Measurements from ENCODE around the gene PLCD4. TPM values are rescaled to one million over a fixed set of nuclear protein-coding genes. Genes with fewer than 3 reads are reported as not detected.

The PLCD4 gene
- total RNA-seq, 1 donor from 2014 or later: 90.2 TPM

DNA sequence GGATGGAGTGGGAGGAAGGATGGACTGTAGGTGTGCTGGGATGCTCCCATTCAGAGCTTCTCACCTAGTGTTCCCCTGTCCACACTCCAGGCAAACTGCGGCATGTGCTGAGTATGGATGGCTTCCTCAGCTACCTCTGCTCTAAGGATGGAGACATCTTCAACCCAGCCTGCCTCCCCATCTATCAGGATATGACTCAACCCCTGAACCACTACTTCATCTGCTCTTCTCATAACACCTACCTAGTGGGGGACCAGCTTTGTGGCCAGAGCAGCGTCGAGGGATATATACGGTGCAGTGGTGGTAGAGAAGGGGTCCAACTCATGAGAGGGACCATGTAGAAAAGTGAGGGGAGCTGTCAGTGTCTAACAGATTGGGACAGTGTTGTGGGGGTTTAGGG, 20.2 kb downstream of the PLCD4 start:
- Mint-ChIP-seq H3K4me1 (ENCODE audit: unreplicated experiment) (peaks cover 39% of the 10 kb centered on the region), H3K36me3 (ENCODE audit: low read depth, unreplicated experiment) (peaks cover 32% of the 10 kb centered on the region), H3K27ac (ENCODE audit: unreplicated experiment) (no peak overlapping the region), H3K9me3 (ENCODE audit: unreplicated experiment) (no peaks in the 10 kb centered on the region), H3K27me3 (ENCODE audit: unreplicated experiment) (peaks cover 12% of the 10 kb centered on the region), H3K4me3 (ENCODE audit: unreplicated experiment) (no peak overlapping the region)
- no peak for DNase-seq (ENCODE audit: low spot score)
- TF ChIP-seq, protein P1, sequence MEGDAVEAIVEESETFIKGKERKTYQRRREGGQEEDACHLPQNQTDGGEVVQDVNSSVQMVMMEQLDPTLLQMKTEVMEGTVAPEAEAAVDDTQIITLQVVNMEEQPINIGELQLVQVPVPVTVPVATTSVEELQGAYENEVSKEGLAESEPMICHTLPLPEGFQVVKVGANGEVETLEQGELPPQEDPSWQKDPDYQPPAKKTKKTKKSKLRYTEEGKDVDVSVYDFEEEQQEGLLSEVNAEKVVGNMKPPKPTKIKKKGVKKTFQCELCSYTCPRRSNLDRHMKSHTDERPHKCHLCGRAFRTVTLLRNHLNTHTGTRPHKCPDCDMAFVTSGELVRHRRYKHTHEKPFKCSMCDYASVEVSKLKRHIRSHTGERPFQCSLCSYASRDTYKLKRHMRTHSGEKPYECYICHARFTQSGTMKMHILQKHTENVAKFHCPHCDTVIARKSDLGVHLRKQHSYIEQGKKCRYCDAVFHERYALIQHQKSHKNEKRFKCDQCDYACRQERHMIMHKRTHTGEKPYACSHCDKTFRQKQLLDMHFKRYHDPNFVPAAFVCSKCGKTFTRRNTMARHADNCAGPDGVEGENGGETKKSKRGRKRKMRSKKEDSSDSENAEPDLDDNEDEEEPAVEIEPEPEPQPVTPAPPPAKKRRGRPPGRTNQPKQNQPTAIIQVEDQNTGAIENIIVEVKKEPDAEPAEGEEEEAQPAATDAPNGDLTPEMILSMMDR (IDR thresholded peaks at IDR 0.05; ENCODE audit: unreplicated experiment): no peak

DNA sequence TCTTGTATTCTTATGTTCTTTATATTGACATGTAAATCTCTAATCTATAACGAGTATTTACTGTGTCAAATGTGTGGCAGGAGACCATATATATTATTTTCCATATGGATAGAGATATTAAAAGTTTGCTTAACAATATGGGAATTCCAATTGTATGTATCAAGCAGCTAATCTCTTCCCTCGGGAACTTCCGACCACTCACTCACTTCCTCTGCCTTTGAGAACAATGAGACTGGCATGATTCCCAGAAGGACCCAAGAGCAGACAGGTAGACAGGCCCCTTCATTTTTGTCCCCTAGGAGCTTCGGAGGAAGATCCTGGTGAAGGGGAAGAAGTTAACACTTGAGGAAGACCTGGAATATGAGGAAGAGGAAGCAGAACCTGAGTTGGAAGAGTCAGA, 24.1 kb downstream of the PLCD4 start:
- TF ChIP-seq, protein P1 (IDR thresholded peaks at IDR 0.05; ENCODE audit: unreplicated experiment): no peak
- Mint-ChIP-seq H3K4me1 (ENCODE audit: unreplicated experiment) (peaks cover 49% of the 10 kb centered on the region), H3K9me3 (ENCODE audit: unreplicated experiment) (no peaks in the 10 kb centered on the region), H3K4me3 (ENCODE audit: unreplicated experiment) (peak overlapping the region; percentile 56), H3K27ac (ENCODE audit: unreplicated experiment) (peak overlapping the region; percentile 94), H3K36me3 (ENCODE audit: low read depth, unreplicated experiment) (peaks cover 51% of the 10 kb centered on the region), H3K27me3 (ENCODE audit: unreplicated experiment) (peaks cover 10% of the 10 kb centered on the region)
- DNase-seq (ENCODE audit: low spot score): no peak

DNA sequence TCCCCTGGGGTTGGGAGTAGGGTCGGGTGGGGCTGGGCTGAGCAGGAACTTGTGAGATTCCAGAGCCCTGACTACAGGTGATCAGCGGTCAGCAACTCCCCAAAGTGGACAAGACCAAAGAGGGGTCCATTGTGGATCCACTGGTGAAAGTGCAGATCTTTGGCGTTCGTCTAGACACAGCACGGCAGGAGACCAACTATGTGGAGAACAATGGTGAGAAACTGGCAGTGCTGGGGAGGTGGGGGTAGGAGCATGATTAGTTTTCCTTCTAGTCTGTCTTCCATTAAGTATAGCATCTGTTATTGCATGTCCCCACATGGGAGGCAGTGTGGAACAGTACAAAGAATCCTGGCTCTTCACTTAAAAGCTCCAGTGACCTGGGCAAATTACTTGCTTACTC, 28.0 kb downstream of the PLCD4 start:
- peaks cover 69% of the 10 kb centered on the region for H3K36me3 Mint-ChIP-seq (ENCODE audit: low read depth, unreplicated experiment)
- no peaks in the 10 kb centered on the region for H3K9me3 Mint-ChIP-seq (ENCODE audit: unreplicated experiment)
- H3K4me1 Mint-ChIP-seq (ENCODE audit: unreplicated experiment): peaks cover 44% of the 10 kb centered on the region
- peak overlapping the region; percentile 16 for H3K27ac Mint-ChIP-seq (ENCODE audit: unreplicated experiment)
- no peak for DNase-seq (ENCODE audit: low spot score)
- H3K4me3 Mint-ChIP-seq (ENCODE audit: unreplicated experiment): peak overlapping the region; percentile 32
- TF ChIP-seq, protein P1 (IDR thresholded peaks at IDR 0.05; ENCODE audit: unreplicated experiment): no peak
- H3K27me3 Mint-ChIP-seq (ENCODE audit: unreplicated experiment): peaks cover 6% of the 10 kb centered on the region

DNA sequence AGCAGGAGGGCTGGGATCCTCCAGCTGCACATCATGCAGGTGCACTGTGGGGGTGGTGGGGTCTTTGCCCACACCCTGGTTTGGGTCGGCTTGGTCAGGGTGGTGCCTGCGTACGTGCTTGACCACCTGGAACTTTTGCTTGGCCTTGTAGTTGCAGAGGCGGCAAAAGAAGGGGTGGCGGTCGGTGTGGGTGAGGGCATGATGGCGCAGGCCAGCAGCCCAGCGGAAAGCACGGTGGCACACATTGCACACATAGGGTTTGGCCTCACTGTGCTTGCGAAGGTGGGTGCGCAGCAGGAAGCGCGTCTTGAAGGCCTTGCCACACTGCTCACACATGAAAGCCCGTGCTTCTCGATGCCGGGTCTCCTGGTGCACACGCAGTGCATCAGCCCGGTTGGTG, 30.7 kb downstream of the PLCD4 start:
- no peak overlapping the region for H3K4me3 Mint-ChIP-seq (ENCODE audit: unreplicated experiment)
- peaks cover 39% of the 10 kb centered on the region for H3K4me1 Mint-ChIP-seq (ENCODE audit: unreplicated experiment)
- H3K27ac Mint-ChIP-seq (ENCODE audit: unreplicated experiment): no peak overlapping the region
- no peaks in the 10 kb centered on the region for H3K9me3 Mint-ChIP-seq (ENCODE audit: unreplicated experiment)
- DNase-seq (ENCODE audit: low spot score): no peak
- peaks cover 56% of the 10 kb centered on the region for H3K36me3 Mint-ChIP-seq (ENCODE audit: low read depth, unreplicated experiment)
- TF ChIP-seq, protein P1 (IDR thresholded peaks at IDR 0.05; ENCODE audit: unreplicated experiment): no peak
- peaks cover 5% of the 10 kb centered on the region for H3K27me3 Mint-ChIP-seq (ENCODE audit: unreplicated experiment)

DNA sequence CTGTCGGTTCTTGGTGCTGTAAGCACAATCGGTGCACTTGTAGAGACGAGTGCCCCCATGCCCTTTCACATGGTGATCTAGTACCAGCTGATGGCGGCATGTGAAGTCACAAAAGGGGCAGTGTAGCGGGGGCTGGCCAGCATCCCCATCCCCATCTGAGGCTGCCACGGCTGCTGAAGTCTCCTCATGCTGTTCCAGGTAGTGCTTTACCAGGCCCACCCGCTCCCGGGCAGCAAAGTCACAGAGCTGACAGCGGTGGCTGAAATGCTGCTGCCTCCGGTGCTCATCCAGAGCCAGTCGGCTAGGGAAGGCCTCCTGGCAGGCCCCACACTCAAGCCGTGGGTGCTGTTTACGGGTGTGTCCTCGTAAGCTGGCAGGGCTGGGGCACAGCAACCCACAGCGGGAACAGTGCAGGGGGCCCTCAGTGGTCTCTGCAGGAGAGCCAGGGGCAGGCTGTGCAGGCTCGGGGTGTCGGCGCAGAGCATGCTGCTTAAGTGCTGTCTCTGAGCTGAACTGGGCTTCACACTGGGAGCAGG, 34.5 kb downstream of the PLCD4 start:
- TF ChIP-seq, protein P1 (IDR thresholded peaks at IDR 0.05; ENCODE audit: unreplicated experiment): no peak
- Mint-ChIP-seq H3K36me3 (ENCODE audit: low read depth, unreplicated experiment) (peaks cover 31% of the 10 kb centered on the region), H3K4me3 (ENCODE audit: unreplicated experiment) (peak overlapping the region; percentile 24), H3K4me1 (ENCODE audit: unreplicated experiment) (peaks cover 11% of the 10 kb centered on the region), H3K27ac (ENCODE audit: unreplicated experiment) (peak overlapping the region; percentile 61), H3K27me3 (ENCODE audit: unreplicated experiment) (peaks cover 6% of the 10 kb centered on the region), H3K9me3 (ENCODE audit: unreplicated experiment) (no peaks in the 10 kb centered on the region)
- DNase-seq (ENCODE audit: low spot score): no peak
